Upper lobe of left lung (tissue), 4 donors: Measurements from ENCODE around the gene GPR183.

Source experiments
- POLR2A ChIP-seq, 4 donors: fragments of 450-650 bp; IDR thresholded peaks; one replicate each; pipeline ENCODE4 v1.5.1; 2016 to 2017; ENCODE audit warnings: antibody characterized with exemption in 4 of 4, mild to moderate bottlenecking in 2 of 4
- TF ChIP-seq, protein P1 (sequence below), 6 experiments: fragments of 450-650 bp in 4 of 6; fragments of 200-600 bp in 2 of 6; sonication (generic) in 2 of 6; IDR thresholded peaks; one replicate each; pipeline ENCODE4 v1.5.1; 2016 to 2019; ENCODE audit warnings: antibody characterized with exemption in 6 of 6

DNA sequence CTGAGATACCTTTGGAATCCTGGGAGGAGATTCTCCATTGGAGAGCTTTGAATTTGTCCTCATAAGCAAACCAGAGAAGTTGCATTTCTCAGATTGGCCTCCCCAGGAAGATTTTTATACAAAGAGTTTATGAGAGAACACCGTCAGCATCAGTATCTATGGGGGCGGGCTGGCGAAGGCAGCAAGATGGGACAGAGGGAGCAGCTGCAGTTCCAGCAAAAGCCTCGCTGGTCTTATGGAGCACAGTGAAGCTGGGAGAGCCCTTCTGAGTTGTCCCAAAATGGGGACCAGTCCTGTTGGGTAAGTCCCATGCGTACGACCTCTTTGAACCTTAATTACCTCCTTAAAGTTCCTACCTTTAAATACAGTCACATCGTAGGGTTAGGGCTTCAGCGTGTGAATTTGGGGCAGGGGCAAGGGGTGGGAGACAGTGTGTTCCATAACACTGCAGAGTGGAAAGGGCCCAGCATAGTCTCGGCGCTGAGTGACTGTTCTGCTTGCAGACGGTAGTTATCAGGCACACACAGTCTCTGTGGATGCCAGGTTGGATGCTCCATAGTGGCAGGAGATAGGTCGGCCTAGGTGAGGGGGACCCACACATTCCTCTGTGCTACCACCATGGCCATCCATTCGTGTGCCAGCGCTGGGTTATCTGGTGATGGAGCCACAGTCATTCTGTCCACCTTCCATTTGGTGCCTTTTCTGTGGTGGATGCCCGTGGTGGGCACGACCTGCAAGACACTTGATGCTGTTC is 34.9 kb upstream of the GPR183 start:
- TF ChIP-seq, protein P1, sequence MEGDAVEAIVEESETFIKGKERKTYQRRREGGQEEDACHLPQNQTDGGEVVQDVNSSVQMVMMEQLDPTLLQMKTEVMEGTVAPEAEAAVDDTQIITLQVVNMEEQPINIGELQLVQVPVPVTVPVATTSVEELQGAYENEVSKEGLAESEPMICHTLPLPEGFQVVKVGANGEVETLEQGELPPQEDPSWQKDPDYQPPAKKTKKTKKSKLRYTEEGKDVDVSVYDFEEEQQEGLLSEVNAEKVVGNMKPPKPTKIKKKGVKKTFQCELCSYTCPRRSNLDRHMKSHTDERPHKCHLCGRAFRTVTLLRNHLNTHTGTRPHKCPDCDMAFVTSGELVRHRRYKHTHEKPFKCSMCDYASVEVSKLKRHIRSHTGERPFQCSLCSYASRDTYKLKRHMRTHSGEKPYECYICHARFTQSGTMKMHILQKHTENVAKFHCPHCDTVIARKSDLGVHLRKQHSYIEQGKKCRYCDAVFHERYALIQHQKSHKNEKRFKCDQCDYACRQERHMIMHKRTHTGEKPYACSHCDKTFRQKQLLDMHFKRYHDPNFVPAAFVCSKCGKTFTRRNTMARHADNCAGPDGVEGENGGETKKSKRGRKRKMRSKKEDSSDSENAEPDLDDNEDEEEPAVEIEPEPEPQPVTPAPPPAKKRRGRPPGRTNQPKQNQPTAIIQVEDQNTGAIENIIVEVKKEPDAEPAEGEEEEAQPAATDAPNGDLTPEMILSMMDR (IDR thresholded peaks at IDR 0.05) = no peak
- TF ChIP-seq POLR2A (IDR thresholded peaks at IDR 0.05) = no peak
